HL-60 (cell line): ENCODE results near the gene PEF1.
A peak's percentile ranks its signal among the peaks of the same experiment; 100 is the strongest.

Experiments used
- GABPA ChIP-seq: IDR thresholded peaks from 2 replicates; pipeline ENCODE4 v1.6.1; 2012; ENCODE audit warnings: low read depth
- POLR2AphosphoS5 ChIP-seq: IDR thresholded peaks from 2 replicates; pipeline ENCODE4 v1.6.1; 2012; ENCODE audit warnings: low read depth
- REST ChIP-seq: IDR thresholded peaks from 2 replicates; pipeline ENCODE4 v1.6.1; 2012; ENCODE audit warnings: low read depth; ENCODE audit not compliant: insufficient replicate concordance
- SPI1 ChIP-seq: IDR thresholded peaks from 2 replicates; pipeline ENCODE4 v1.6.1; 2012; ENCODE audit warnings: low read depth, mild to moderate bottlenecking, borderline replicate concordance
- TF ChIP-seq, protein P1 (sequence below): IDR thresholded peaks from one replicate; pipeline ENCODE4 v1.5.1; 2011; ENCODE audit warnings: low read length, control low read depth, inconsistent platforms; ENCODE audit not compliant: insufficient read depth

GRCh38 chr1:31633117-31633516 is 11.6 kb downstream of the PEF1 start:
- TF ChIP-seq, protein P1, sequence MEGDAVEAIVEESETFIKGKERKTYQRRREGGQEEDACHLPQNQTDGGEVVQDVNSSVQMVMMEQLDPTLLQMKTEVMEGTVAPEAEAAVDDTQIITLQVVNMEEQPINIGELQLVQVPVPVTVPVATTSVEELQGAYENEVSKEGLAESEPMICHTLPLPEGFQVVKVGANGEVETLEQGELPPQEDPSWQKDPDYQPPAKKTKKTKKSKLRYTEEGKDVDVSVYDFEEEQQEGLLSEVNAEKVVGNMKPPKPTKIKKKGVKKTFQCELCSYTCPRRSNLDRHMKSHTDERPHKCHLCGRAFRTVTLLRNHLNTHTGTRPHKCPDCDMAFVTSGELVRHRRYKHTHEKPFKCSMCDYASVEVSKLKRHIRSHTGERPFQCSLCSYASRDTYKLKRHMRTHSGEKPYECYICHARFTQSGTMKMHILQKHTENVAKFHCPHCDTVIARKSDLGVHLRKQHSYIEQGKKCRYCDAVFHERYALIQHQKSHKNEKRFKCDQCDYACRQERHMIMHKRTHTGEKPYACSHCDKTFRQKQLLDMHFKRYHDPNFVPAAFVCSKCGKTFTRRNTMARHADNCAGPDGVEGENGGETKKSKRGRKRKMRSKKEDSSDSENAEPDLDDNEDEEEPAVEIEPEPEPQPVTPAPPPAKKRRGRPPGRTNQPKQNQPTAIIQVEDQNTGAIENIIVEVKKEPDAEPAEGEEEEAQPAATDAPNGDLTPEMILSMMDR, result peak; percentile 52
- TF ChIP-seq SPI1 (no peak), REST (no peak), POLR2AphosphoS5 (no peak), GABPA (no peak)
